ENCODE measurements around the gene NSG1. TPM values are rescaled to one million over a fixed set of nuclear protein-coding genes. Genes with fewer than 3 reads are reported as not detected.

NSG1 gene
- total RNA-seq, 1 donor from 2014 or later, result 24.5 TPM

DNA sequence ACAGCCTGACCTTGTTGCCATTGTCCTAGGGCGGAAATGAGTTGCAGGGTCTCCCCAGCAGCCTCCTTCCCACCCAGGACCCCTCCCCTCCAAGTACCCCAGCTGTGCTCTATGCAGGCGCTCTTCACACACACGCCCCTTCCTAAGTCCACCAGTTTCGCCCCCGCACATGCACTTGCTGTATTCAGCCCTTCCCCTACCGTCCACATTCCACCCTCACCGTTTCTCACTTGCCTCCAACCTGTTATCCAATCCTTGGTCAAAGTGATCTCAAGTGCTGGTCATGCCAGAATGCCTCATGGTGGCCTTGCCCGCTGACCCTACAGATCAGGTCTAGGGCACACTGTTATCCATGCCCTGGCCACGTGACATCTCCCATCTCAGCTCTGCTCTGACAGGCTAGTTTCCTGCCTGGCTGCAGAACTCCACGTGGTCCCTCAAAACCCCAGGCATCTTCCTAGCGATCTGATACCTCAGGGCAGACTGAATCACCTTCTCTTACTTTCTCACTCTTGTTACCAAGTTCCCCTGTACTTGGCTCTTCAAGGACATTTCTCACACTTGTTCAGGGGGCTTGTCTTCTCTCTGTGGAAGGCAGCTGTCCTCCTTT lies 39.7 kb downstream of the NSG1 start:
- H3K4me3 Mint-ChIP-seq, result no peak overlapping the region
- TF ChIP-seq, protein P1, sequence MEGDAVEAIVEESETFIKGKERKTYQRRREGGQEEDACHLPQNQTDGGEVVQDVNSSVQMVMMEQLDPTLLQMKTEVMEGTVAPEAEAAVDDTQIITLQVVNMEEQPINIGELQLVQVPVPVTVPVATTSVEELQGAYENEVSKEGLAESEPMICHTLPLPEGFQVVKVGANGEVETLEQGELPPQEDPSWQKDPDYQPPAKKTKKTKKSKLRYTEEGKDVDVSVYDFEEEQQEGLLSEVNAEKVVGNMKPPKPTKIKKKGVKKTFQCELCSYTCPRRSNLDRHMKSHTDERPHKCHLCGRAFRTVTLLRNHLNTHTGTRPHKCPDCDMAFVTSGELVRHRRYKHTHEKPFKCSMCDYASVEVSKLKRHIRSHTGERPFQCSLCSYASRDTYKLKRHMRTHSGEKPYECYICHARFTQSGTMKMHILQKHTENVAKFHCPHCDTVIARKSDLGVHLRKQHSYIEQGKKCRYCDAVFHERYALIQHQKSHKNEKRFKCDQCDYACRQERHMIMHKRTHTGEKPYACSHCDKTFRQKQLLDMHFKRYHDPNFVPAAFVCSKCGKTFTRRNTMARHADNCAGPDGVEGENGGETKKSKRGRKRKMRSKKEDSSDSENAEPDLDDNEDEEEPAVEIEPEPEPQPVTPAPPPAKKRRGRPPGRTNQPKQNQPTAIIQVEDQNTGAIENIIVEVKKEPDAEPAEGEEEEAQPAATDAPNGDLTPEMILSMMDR (conservative IDR thresholded peaks at IDR 0.05), result no peak
- no peaks in the 10 kb centered on the region for H3K27me3 Mint-ChIP-seq (ENCODE audit: low read depth)
- peak overlapping the region; percentile 7 for H3K27ac Mint-ChIP-seq (ENCODE audit: unreplicated experiment)
- H3K36me3 Mint-ChIP-seq (ENCODE audit: low read depth), result peaks cover 2% of the 10 kb centered on the region
- peaks cover 35% of the 10 kb centered on the region for H3K4me1 Mint-ChIP-seq
- no peak for DNase-seq (ENCODE audit: low read depth, low spot score)
- no peaks in the 10 kb centered on the region for H3K9me3 Mint-ChIP-seq

DNA sequence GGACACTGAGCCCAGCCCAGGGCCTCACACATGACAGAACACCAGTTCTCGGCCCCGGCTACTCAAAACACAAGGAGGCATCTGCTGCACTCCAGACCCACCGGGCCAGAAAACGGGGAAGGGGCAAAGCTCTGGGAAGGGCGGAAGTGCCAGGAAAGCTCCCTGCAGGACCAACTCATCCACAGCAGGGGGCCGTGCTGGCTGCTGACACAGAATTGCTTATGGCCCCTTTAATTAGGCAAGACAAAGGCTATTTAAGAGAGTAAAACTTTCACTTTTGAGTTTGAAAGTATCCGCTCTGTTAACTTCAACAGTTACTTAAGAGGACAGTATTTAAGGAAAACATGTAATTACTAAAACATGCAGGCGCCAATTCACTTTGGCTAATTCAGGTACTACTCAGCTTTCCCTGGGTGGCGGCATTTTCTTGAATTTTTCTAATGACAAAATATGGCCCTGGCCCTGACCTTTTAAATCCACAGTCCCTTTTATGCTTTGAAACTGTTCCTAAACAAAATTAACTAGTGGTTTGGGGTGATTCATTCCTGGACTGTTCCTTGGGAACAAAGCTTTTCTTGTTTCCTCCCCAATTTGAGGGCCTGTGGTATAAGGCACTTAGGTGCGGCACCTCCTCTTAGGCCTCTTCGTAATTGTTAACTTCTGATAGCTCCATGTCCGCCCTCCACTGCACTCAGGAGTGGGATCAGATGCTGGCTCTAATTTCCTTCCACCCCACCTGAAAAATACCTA lies 40.4 kb downstream of the NSG1 start:
- no peak overlapping the region for H3K27ac Mint-ChIP-seq (ENCODE audit: unreplicated experiment)
- no peaks in the 10 kb centered on the region for H3K27me3 Mint-ChIP-seq (ENCODE audit: low read depth)
- peaks cover 35% of the 10 kb centered on the region for H3K4me1 Mint-ChIP-seq
- no peak overlapping the region for H3K4me3 Mint-ChIP-seq
- no peaks in the 10 kb centered on the region for H3K9me3 Mint-ChIP-seq
- H3K36me3 Mint-ChIP-seq (ENCODE audit: low read depth), result peaks cover 2% of the 10 kb centered on the region
- DNase-seq (ENCODE audit: low read depth, low spot score), result no peak
- TF ChIP-seq, protein P1 (conservative IDR thresholded peaks at IDR 0.05), result peak; percentile 21

DNA sequence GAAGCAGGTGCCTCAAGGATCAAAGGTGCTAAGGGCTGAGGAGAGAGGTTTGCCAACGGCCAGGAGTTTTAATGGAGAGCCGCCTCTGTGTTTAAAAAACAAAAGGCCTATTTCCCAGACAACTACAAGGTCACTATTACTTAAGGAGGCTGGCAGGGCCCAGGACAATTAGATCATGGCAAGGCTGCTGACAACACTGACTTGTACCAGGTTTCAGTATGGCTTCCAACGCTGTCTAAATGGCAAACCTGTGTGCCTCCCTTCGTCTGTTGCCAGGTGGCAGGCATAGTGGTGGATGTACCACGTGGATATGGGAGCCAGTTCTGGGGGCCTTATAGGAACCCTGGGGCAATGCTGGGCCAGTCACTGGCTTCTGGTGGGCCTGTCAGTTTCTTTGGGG lies 41.0 kb downstream of the NSG1 start:
- Mint-ChIP-seq H3K27me3 (ENCODE audit: low read depth) (no peaks in the 10 kb centered on the region), H3K36me3 (ENCODE audit: low read depth) (peaks cover 2% of the 10 kb centered on the region), H3K4me3 (no peak overlapping the region), H3K27ac (ENCODE audit: unreplicated experiment) (no peak overlapping the region), H3K4me1 (peaks cover 35% of the 10 kb centered on the region), H3K9me3 (no peaks in the 10 kb centered on the region)
- TF ChIP-seq, protein P1 (conservative IDR thresholded peaks at IDR 0.05), result no peak
- DNase-seq (ENCODE audit: low read depth, low spot score), result no peak

DNA sequence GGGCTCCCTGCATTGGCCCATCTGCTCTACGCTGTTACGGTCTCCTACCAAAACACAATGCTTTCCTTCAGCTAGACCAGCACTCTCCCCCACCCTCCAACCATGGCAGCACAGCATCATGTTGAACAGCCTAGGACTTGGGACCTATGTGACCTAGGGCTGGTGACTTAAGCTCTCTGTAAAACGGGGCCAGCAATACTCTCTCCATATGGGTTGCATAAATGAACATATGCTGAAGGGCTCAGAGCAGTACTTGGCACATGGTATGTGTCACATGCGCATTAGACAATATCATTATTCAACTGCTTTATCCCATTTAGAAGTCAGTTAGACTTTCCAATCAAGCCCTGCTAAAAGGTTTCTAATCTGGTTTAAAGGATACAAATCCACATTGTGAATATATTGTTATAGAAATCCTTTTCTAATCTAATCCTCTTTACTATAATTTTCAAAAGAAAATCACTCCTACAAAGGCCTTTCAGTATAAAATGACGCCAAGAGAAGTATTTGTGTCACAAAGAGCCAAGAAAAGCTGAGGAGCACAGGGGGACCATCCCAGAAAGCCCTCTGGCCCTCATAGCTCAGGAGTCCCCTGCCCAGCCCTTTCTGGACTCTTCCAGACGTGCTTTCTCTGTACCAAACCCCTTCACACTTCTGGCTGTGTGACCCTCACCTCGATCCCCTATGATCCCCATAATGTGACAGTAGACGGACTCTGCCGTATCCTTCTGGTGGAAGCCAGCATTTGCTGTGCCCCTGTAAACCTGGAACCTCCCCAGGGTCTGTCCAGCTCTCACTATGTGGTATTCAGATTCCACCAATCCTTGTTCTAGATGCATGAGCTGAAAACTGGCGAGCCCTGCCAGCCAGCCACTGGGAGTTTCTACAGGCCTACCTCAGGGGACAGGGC lies 42.3 kb downstream of the NSG1 start:
- H3K9me3 Mint-ChIP-seq, result no peaks in the 10 kb centered on the region
- no peak for DNase-seq (ENCODE audit: low read depth, low spot score)
- no peaks in the 10 kb centered on the region for H3K36me3 Mint-ChIP-seq (ENCODE audit: low read depth)
- H3K4me3 Mint-ChIP-seq, result no peak overlapping the region
- H3K4me1 Mint-ChIP-seq, result peaks cover 27% of the 10 kb centered on the region
- TF ChIP-seq, protein P1 (conservative IDR thresholded peaks at IDR 0.05), result no peak
- H3K27ac Mint-ChIP-seq (ENCODE audit: unreplicated experiment), result no peak overlapping the region
- H3K27me3 Mint-ChIP-seq (ENCODE audit: low read depth), result no peaks in the 10 kb centered on the region

DNA sequence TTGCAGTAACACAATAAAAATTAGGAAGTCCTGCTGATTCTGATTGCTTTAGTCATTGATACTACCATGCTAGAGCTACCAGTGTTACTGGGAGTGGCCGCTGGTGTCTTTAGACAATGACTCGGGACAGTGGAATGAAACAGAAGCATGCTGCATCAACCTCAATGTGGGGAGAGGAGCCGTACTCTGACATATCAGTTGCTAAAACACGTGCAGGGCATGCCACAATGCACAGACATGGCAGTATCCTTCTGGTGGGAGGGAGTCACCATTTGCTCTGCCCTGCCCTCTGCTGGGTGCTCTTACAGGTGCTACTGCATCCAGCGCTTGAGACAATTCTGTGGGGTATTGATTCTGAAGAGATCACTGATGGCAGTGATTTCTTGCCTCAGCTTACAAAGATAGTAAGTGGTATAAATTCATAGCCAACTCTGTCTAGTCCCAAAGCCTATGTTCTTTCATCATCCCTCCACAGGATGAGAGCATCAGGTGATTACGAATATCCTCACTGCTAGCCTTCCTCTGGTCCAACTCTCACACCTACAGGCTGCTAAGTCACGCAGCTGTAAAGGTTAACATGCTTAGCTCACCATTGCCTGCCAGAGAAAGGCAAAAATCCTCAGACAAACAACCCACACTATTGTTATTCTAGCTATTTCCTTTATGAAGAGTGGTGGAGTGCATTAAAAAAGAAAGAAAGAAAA lies 43.7 kb downstream of the NSG1 start:
- Mint-ChIP-seq H3K4me3 (no peak overlapping the region), H3K9me3 (no peaks in the 10 kb centered on the region), H3K27ac (ENCODE audit: unreplicated experiment) (peak overlapping the region; percentile 46), H3K36me3 (ENCODE audit: low read depth) (no peaks in the 10 kb centered on the region), H3K27me3 (ENCODE audit: low read depth) (no peaks in the 10 kb centered on the region), H3K4me1 (peaks cover 27% of the 10 kb centered on the region)
- TF ChIP-seq, protein P1 (conservative IDR thresholded peaks at IDR 0.05), result peak; percentile 75
- DNase-seq (ENCODE audit: low read depth, low spot score), result peak; percentile 59
